ENCODE measurements around the gene FAM3C.
"Not testable (repeated sequence)": the region's sequence is repeated elsewhere in the genome, so short reads cannot be mapped to it uniquely, and the experiment has no call there.

- not testable (repeated sequence) for TF ChIP-seq CTCF, POLR2A (IDR thresholded peaks at IDR 0.05)
Measured at GRCh38 chr7:121421743-121422142, 25.6 kb upstream of the FAM3C start.
